ENCODE data around the gene CCIN.

GRCh38 chr9:36191290-36191645, 22.1 kb downstream of the CCIN start:
- TF ChIP-seq, protein P1, sequence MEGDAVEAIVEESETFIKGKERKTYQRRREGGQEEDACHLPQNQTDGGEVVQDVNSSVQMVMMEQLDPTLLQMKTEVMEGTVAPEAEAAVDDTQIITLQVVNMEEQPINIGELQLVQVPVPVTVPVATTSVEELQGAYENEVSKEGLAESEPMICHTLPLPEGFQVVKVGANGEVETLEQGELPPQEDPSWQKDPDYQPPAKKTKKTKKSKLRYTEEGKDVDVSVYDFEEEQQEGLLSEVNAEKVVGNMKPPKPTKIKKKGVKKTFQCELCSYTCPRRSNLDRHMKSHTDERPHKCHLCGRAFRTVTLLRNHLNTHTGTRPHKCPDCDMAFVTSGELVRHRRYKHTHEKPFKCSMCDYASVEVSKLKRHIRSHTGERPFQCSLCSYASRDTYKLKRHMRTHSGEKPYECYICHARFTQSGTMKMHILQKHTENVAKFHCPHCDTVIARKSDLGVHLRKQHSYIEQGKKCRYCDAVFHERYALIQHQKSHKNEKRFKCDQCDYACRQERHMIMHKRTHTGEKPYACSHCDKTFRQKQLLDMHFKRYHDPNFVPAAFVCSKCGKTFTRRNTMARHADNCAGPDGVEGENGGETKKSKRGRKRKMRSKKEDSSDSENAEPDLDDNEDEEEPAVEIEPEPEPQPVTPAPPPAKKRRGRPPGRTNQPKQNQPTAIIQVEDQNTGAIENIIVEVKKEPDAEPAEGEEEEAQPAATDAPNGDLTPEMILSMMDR (IDR thresholded peaks at IDR 0.05; ENCODE audit: borderline replicate concordance, extremely low read depth, low read length, poor library complexity, severe bottlenecking) = no peak
- TF ChIP-seq EZH2 (IDR thresholded peaks at IDR 0.05; ENCODE audit: borderline replicate concordance, low read depth, low read length, severe bottlenecking) = no peak

All from DND-41 (cell line).